SK-MEL-5 (cell line): ENCODE results near the gene TPPP. TPM values are rescaled to one million over a fixed set of nuclear protein-coding genes. Genes with fewer than 3 reads are reported as not detected.

Source experiments
- DNase-seq: peaks from one replicate; pipeline ENCODE4 v3.0.0-alpha.2; 2016; ENCODE audit warnings: low read depth, low spot score
- in situ Hi-C: cut with HindIII; loops from 2 replicates; pipeline ENCODE4 v1.10.0; 2016; ENCODE audit warnings: low sequenced_read_pairs, high pct_unique_total_duplicates, low pct_unique_long_range_greater_than_20kb
- total RNA-seq: library from RNA; depleted of rRNA; stranded (reverse); fragments of >200 nt; shearing (Covaris generic); gene quantifications from 2 replicates; pipeline ENCODE4 v1.2.3, GENCODE V29; 2014

Gene TPPP
- total RNA-seq, 1 experiment from 2014 or later, result 5.1 TPM

DNA sequence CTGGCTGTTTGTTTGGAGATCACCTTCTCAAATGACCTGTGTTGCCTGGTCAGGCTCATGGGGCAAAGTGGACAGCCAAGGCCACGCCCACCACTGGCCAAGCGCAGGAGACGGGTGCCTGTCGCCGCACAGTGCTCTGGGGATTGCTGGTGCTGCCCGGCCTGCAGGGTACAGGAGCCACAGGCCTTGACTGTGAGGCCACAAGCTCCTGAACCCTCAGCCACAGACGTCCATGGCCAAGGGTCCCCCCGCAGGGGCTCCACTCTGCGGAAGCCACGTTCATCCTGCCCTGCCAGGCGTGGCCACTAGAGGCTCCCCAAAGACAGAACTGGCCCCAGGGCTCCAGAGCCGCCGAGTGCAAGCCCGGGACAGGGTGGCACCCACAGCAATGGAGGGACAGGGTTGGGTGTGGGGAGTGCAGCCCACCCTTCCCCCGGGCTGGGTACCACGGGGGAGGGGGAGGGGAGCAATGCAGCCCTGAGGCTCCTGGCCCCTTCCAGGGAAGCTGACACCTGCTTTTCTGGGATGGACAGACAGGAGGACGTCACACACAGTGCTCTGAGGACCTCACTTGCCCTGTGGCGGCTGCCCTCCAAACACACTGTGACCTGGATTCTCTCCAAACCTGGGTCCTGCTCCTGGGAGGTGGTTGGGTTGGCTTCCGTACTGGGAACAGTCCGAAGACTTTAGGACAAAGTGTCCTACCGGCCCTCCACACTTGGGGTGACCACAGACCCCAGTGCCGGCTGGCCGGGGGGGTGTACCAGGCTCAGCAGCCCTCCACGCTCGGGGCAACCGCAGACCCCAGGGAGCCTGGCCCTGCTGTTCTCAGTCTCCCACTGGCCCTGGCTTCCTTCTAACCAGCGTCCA, 21.5 kb downstream of the TPPP start:
- in situ Hi-C loops, result no loop called here
- DNase-seq, result peak; percentile 80

DNA sequence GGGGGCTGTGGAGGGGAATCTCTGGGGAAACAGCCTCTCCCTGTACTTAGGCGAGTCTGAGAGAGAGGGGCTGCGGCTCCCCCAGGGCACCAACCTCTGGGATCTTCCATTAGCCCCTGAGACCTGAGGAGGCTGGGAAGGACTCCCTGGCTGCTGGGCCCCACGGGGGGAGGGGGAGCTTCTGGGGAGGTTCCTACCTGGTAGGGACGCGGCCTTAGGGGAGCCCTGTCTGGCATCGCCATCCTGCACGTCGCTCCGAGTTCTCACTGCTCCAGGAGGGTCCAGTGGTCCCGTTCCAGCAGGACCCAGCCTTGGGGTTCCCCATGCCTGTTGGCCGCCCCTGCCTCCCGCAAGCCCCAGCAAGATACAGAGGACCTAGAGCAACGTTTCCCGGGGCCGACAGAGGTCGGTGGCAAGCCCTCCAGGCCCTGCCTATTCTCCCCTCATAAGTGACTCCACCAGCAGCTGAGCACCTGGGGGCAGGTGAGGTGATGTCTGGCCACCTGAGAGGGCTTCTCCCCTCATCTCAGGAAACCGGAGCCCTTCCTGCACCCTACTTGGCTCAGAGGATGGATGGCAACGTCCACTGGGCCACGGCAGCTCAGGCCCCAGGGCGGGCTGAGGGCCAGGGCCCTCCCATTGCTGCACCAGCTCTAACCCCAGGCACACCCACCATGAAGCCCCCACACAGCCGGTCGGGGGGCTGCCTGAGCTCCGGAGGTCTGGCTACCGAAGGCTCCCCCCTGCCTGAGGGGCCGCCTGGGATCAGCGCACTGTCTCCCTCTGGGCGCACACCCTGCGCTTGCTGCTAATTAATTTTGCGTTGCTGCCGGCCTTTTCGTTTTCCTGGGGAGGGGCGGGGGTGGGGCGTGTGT, 22.5 kb downstream of the TPPP start:
- in situ Hi-C loops, result no loop called here
- no peak for DNase-seq

DNA sequence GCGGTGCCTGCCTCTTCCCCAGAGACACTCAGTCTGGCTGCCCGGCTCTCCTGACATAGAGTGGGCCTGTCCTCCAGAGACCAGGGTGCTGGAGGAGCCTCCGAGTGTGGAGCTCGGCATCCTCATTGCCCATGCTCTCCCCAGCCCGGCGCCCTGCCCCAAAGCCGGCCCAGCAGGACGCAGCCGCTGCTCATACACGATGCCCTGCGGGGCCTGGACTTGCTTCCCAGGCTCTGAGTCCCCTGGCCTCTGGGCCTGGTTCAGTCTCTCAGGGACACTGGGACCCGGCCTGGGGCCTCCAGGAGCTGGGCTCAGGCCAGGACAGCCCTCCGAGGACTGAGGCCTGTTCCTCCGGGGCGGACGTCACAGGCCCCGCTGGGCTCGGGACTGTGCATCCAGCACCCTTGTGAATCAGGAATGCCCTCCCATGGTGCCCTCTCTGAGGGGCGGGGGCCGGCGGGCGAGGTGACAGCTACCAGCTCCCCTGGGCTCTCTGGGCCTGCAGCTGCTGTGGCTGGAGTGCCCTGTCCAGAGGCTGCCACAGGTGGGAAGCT, 23.2 kb downstream of the TPPP start:
- DNase-seq, result no peak
- in situ Hi-C loops, result no loop called here

DNA sequence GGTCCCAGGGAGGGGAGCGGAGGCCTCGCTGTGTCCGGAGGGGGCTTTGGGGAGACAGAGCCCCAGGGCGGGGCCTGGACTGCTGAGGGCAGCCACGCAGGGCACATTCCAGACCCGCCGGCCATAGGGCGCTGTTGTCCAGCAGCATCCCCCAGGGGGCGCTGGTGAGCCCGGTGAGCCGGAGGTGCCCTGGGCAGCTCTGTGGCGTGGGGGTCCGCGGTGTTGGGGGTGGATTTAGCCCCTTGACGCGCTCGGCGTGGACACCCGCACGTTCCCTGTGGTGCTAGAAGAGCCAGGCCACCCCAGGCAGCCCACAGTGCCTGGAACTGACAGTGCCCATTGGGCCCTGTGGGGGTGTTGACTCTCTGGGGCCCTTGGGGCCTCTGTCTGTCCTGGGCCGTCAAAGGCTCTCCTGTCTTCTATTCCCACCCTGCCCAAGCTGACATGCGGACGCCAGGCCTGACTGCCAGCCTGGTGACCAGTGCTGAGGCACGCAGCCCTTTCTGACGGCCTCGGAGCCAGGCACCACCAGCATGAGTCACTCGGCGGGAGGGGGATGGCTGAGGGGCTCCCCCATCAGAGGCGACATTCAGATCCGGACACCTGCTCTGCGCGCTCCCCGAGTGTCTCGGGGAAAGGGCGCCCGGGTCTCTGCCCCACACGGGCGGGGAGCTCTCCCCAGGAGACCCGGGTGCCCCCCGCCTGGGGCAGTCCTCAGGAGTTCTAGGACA, 23.9 kb downstream of the TPPP start:
- in situ Hi-C loops, result no loop called here

DNA sequence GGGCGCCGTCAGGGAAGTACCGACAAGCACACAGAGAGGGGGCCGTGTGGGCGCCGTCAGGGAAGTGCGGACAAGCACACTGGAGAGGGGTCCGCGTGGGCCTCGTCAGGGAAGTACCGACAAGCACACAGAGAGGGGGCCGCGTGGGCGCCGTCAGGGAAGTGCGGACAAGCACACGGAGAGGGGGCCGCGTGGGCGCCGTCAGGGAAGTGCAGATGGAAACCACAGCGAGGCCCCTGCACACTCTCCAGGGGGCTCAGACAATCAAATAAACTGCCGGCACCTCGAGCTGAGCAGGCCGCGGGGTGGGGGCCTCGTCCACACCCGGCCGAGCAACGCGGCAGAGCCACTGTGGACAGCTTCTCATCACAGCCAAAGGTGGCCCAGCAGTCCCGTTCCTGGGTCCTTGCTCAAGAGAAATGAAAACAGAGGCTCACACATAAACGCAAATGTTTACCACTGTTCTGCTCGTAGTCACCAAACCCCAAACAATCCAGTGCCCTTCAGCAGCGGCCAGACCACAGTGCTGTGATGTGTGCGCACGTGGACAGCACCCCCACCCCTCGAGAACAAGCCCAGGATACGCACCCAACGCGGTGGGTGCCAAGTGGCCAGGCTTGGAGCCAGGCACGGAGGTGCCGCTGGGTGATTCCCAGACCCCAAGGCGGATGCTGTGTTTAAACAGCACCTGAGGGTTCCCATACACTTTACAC, 24.7 kb downstream of the TPPP start:
- in situ Hi-C loops, result no loop called here

More for the DNA sequence above, 23.9 kb downstream of the TPPP start:
- peak; percentile 50 for DNase-seq

DNA sequence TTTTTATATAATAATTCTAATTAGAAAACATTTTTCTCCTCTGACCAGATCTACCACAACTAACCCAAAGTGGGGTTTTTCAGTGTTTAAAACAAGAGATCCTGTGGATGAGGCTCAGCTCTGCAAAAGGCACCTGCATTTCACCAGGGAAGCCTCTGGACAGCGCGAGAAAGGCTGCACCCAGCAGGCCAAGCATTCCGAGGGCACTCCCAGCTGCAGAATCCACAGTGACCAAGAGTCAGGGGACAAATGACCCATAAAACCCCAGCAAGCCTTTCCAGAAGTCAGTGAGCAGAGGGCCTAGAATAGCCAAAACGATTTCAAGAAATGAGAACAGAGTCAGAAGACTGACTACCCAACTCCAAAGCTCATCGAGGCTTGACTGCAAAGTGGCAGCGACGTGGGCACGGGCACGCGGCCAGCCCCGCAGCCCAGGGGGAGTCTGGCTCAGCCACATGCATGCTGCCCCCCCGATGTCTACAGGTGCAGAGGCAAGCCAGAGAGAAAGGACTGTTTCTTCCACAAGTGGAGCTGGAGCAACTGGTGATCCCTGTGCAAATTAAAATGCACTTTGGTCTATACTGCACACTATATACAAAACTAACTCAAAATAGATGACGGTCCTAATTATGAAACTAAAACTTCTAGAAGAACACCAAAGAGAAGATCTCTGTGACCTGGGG, 26.2 kb downstream of the TPPP start:
- in situ Hi-C loops, result no loop called here
- DNase-seq, result no peak

More for the DNA sequence above, 24.7 kb downstream of the TPPP start:
- no peak for DNase-seq

DNA sequence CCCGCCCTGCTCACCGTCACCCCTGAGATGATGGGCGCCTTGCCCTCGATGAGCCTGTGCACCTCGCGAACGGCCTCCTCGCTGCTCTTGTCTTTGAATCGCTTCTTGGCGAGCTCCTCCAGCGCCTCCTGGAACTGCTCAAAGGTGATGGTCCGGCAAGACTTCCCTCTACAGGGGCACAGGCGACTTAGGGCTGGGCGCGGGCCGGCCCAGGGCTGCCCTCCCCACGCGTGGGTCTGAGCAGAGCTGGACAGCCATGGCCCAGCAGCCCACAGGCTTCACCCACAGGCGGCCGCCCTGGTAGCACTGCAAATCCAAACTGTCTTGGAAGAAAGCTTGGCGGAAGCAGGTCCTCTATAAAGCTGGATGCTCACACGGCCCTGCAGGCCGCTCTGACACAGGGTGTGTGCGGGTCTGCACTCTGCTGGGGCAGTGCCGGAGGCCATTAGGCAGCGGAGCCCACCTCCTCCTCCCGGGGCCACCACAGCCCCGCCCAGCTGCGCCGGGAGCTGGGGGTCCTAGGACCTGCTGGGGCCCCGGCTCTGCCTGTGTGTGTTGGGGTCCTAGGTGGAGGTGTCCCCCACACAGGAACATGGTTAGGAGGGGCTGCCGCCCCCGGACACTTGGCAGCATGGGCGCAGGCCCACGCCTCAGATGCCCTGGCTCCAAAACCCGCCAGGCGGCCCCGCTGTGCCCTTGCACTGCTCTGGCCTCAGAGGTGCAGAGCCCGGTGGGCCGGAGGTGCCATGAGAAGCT, 27.0 kb downstream of the TPPP start:
- no peak for DNase-seq
- in situ Hi-C loops, result no loop called here

DNA sequence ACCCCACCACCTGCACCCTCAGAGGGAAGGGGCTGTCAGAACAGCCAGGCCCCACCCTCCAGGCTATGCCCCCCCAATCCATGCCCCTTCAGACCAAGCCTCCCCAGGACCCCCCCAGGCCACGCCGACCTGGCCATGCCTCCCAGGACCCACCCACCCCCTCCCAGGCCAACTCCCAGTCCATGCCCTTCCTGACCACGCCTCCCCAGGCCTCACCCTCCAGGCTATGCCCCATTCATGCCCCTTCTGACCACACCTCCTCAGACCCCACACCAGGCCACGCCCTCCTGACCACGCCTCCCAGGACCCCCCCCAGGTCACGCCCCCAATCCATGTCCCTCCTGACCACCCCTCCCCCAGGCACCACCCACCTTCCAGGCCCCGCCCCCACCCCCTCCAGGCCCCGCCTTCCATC, 27.6 kb downstream of the TPPP start:
- in situ Hi-C loops, result no loop called here
- peak; percentile 32 for DNase-seq

DNA sequence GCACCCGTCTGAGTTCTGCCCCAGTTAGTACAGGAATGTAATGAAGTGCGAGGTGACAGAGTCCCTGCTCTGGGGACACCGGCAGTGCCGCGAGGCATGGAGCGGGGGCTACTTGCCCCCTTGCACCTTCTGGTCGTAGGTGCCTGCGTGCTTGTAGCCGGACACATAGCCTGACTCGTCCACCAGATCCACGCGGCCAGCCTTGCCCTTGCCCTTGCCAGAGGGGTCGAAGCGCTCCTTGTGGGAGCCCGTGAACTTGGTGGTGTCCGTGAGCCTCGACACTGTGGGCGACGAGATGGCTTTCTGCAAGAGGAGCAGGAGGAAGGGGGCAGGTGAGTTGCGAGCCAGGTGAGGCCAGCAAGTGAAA, 28.2 kb downstream of the TPPP start:
- in situ Hi-C loops, result no loop called here
- DNase-seq, result no peak

DNA sequence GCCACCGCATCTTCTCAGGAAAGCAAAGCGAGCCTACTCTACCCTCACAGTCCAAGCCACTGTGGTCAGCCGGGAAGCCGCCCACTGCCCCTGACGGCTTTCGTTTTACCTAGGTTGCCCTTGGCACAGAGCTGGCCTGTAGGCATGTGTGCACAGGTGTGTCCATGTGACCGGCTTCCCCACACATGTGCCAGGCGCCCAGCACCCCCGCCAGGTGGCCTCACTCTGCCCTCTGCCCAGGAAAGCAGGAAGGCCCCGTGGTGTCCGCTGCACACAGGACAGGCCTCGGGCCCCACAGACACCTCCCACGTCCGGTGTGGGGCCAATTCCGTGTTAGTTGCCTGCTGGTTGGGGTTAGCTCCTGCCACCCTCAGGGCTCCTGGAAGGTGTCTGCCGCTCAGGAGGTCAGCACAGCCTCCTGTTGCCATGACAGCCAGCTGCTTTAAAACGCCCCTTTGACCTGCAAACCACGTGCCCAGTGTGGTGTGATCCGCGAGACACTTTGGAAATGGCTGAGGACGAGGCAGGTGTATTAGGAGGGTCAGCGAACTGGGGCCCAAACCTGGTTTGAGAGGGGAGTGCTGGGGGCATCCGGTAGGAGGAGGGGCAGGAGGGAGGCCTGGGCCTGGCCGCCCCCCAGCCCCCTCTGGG, 28.7 kb downstream of the TPPP start:
- in situ Hi-C loops, result no loop called here
- DNase-seq, result no peak

DNA sequence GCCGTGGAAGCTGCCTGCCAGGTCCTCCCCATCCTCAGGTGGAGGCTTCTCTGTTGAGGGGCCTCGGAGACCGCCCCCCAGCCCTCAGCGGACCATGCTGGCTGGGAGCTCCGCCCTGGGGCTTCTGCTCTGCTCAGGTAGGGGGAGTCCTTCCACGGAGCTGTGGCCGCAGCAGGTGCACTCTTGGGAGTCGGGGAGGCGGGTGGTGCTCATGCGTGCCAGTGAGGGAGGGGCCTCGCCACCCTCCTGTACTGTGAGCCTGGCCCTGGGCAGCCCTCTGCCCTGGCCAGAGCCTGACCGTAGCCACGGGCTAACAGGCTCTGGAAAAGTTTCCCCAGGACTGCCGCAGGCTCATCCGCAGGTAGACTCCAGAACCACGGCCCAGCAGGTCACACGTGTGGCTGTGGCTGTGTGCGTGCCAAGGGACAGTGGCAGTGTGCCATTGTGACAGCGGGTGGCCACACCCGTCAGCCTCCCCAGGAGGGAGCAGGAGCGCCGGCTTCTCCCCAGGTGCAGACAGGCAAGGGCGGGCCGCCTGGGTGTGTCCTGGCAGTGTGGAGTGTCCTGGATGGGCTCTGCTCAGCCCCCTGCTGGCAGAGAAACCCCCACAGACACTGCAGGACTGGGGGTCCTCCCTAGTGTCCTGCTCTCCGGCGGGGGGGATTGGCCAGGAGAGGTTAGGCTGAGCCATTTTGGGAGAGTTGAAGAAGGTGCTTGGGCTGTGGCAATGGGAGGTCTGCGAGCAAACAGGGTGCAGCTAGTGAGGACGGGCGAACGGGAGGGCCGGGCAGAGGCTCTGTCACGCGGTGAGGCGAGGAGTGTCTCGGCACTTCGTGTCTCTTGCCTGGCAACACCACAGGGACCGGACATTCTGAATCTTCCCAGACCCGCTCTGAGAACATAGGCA, 29.5 kb downstream of the TPPP start:
- no peak for DNase-seq
- in situ Hi-C loops, result no loop called here

DNA sequence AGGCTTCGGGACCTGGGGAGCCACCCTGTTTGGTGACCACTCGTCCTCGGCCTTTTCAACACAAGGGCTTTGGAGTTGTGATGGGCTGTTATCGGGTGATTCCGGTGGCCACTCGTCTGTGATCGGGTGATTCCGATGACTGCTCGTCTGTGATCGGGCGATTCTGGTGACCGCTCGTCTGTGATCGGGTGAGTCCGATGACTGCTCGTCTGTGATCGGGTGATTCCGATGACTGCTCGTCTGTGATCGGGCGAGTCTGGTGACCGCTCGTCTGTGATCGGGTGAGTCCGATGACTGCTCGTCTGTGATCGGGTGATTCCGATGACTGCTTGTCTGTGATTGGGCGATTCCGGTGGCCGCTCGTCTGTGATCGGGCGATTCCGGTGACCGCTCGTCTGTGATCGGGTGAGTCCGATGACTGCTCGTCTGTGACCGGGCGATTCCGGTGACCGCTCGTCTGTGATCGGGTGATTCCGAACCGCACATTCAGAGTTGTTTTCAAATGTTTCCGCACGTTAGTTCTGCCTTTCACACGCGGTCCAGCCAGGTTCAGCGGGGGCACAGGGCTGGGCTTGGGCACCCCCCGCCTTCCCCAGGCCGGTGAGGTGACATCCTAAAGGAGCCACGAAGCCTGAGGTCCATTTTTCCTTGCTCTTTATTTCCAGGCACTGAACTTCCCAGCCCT, 30.3 kb downstream of the TPPP start:
- in situ Hi-C loops, result no loop called here
- DNase-seq, result no peak

DNA sequence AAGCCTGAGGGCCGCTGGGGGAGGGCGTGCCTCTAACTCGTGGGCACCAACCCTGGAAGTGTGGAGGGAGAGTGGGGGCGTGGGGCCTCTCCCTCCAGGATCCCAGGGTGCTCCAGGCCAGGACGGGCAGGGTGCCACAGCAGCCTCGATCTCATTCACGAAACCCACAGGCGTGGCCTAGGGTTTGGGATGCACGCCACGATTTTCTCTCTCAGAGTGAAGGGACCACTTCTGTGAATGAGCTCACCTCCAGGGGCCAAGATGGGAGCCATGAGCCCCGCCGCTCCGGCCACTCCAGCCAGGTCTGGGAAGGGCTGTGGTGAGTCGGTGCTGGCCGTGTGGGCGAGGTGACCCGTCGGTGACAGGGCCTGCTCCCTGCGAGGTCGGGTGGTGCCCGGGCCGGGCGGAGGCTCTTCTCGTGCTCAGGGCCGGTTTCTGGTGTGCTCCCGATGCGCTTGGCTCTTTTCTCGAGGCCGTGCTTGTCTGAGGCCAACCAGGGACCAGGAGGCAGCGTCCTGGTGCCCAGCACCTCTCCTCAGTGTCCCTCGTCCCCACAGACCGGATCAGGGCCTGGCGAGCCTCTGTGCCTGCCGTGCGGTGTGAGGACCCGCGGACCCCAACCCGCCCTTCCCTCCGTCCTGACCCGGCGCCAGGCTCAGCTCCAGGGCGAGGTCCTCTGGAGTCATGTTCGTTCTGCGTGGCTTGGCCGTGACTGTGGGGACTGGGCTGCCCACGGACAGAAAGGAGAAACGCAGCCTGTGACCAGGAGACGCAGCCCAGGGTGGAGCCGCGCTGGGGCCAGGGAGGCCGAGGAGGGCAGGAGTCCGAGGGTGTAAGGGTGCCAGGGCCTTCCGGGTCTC, 31.0 kb downstream of the TPPP start:
- no peak for DNase-seq
- in situ Hi-C loops, result no loop called here
